Measurements from ENCODE around the gene BTN3A1. TPM values are rescaled to one million over a fixed set of nuclear protein-coding genes. Genes with fewer than 3 reads are reported as not detected.

The BTN3A1 gene
- 10 to 100 TPM; 35.3 to 45.4 TPM for total RNA-seq

DNA sequence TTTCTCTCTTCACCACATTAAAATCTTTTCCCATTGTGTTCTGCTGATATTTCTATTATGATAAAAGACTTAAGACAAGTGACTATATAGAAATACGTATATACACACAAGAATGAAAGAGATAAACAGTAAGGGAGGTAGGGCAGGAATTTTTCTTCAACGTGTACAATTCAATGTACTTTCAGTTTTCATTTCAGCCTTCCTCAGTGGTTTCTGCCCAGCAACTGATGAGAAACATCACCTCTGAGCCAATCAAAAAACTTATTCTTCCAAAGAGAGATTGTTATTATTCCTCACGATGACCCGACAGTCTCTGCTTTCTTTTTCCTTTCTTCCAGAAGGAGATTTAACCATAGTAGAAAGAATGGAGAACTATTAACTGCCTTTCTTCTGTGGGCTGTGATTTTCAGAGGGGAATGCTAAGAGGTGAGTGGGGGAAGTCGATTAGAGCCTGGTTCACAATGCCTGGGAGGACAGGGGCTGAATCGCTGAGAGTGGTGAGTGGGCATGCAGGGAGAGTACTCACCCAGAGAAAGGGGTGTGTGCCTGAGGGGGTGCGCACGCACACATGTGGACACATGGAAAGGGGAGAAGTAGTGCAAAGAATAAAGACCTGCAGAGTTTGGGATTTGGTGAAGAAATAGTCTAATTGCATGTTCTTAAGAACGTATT, at the start of gene BTN3A1:
BTN3A1 (plus strand) TSS at position 289 of the 672 bp plus-strand sequence. CDS start 3,289 bp downstream, outside the sequence.

DNA sequence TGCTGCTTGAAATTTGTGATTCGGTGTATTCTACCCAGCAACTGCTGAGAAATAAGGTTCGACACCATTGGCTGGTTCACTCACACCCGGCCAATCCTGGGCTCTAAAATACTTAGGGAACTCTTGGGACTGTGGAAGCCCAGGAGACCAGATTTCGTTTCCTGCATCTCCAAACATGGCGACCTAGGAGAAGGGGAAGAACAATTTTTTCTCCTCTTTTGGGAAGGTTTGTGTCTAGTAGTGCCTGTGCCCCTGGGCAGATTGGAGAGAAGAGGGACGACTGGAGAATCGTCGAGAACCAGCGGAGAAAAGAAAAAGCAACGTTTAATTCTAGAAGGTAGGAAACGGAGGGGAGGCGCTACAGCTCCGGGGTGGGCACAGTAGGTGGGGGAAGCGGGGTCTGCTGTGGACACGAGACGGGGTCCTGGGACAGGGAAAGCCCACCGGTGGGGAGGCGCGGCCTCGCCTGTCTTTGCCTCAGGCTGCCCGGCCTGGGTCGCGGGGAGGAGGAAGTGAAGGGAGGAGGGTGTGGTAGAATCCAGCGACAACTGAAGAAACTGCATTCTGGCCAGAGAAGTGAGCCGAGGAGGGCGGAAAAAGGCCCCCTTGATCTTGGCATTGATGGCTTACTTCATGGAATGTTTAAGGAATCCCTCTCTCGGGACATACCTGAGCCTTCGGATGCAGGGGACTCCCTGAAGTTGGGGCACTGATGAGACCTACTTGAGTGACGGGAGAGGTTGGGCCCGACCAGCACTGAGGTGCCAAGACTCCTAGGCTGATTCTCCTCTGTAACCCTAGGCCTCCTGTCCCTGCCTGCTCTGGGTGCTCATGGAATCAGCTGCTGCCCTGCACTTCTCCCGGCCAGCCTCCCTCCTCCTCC, 56.0 kb downstream of the BTN3A1 start, which contains the start of gene BTN2A1:
BTN2A1 (plus strand) TSS at position 150 of the 883 bp plus-strand sequence; CDS start at position 832, 682 bp downstream.

Other genes starting within 250 kb of the BTN3A1 start
- 10 to 100 TPM; 52.0 to 57.5 TPM for gene BTN3A2, start 37.1 kb upstream of the BTN3A1 start, total RNA-seq
- 10 to 100 TPM; 36.3 to 77.4 TPM for gene BTN2A2, start 19.2 kb upstream of the BTN3A1 start, total RNA-seq
- 10 to 100 TPM; 35.6 to 43.0 TPM for gene BTN3A3, start 38.2 kb downstream of the BTN3A1 start, total RNA-seq
- 10 to 100 TPM; 14.8 to 19.0 TPM for gene BTN2A1, start 55.7 kb downstream of the BTN3A1 start, total RNA-seq
- gene BTN1A1, start 98.0 kb downstream of the BTN3A1 start, total RNA-seq = not detected
- gene HMGN4, start 136.1 kb downstream of the BTN3A1 start, total RNA-seq = 10 to 100 TPM; 43.4 to 72.6 TPM
- 10 to 100 TPM; 11.4 to 15.7 TPM for gene ABT1, start 194.7 kb downstream of the BTN3A1 start, total RNA-seq